HepG2 (cell line): Measurements from ENCODE around the gene CALY. TPM values are rescaled to one million over a fixed set of nuclear protein-coding genes. Genes with fewer than 3 reads are reported as not detected.

Source experiments
- CEBPG ChIP-seq: IDR thresholded peaks from 2 replicates; pipeline ENCODE4 v1.6.1; 2016
- DBP ChIP-seq: sonication (generic); formaldehyde crosslinking; IDR thresholded peaks from 2 replicates; pipeline ENCODE4 v1.4.0; 2020; ENCODE audit warnings: missing genetic modification reagents; ENCODE audit errors: not compliant biosample characterization
- HMGXB3 ChIP-seq: sonication (generic); formaldehyde crosslinking; IDR thresholded peaks from 2 replicates; pipeline ENCODE4 v1.4.0; 2020; ENCODE audit warnings: missing genetic modification reagents, borderline replicate concordance
- IKZF5 ChIP-seq: IDR thresholded peaks from 2 replicates; pipeline ENCODE4 v1.6.1; 2018; ENCODE audit warnings: missing genetic modification reagents, mild to moderate bottlenecking, missing compliant biosample characterization
- KAT2B ChIP-seq: fragments of 150-350 bp; IDR thresholded peaks from 2 replicates; pipeline ENCODE4 v1.6.1; 2014; ENCODE audit warnings: low read depth, low read length, borderline replicate concordance
- KAT7 ChIP-seq: IDR thresholded peaks from 2 replicates; pipeline ENCODE4 v1.6.1; 2018; ENCODE audit warnings: borderline replicate concordance, missing compliant biosample characterization
- KLF16 ChIP-seq, 2 experiments: sonication (generic) in 1 of 2; formaldehyde crosslinking in 1 of 2; IDR thresholded peaks; 2 replicates each; pipeline versions ENCODE4 v1.6.1 to v1.8.0; 2016 to 2023; ENCODE audit warnings: missing genetic modification reagents in 2 of 2, missing compliant biosample characterization in 1 of 2
- MTERF4 ChIP-seq: sonication (generic); formaldehyde crosslinking; IDR thresholded peaks from 2 replicates; pipeline ENCODE4 v1.8.0; 2023; ENCODE audit warnings: mild to moderate bottlenecking, missing genetic modification reagents
- NR3C1 ChIP-seq: sonication (generic); formaldehyde crosslinking; IDR thresholded peaks from 2 replicates; pipeline ENCODE4 v1.4.0; 2020; ENCODE audit warnings: missing genetic modification reagents
- REST ChIP-seq, 2 experiments: IDR thresholded peaks; 2 replicates each; pipeline ENCODE4 v1.6.1; 2011 to 2012; ENCODE audit warnings: low read length in 2 of 2, borderline replicate concordance in 1 of 2, low read depth in 1 of 2, mild to moderate bottlenecking in 1 of 2, moderate library complexity in 1 of 2
- RFXANK ChIP-seq: IDR thresholded peaks from 2 replicates; pipeline ENCODE4 v1.6.1; 2016
- SP2 ChIP-seq: sonication (generic); formaldehyde crosslinking; IDR thresholded peaks from 2 replicates; pipeline ENCODE4 v1.5.1; 2020; ENCODE audit warnings: mild to moderate bottlenecking, missing genetic modification reagents
- STAT5B ChIP-seq: sonication (generic); formaldehyde crosslinking; IDR thresholded peaks from 2 replicates; pipeline ENCODE4 v1.4.0; 2020; ENCODE audit warnings: missing genetic modification reagents
- ZBTB3 ChIP-seq: sonication (generic); formaldehyde crosslinking; IDR thresholded peaks from 2 replicates; pipeline ENCODE4 v1.4.0; 2020; ENCODE audit warnings: low read depth, mild to moderate bottlenecking, moderate library complexity, missing genetic modification reagents, borderline replicate concordance
- ZFX ChIP-seq: sonication (generic); formaldehyde crosslinking; IDR thresholded peaks from 2 replicates; pipeline ENCODE4 v1.4.0; 2020; ENCODE audit warnings: mild to moderate bottlenecking, low read depth, missing genetic modification reagents, moderate library complexity
- ZNF335 ChIP-seq: sonication (generic); formaldehyde crosslinking; IDR thresholded peaks from 2 replicates; pipeline ENCODE4 v1.4.0; 2020; ENCODE audit warnings: missing genetic modification reagents
- polyA plus RNA-seq, 8 experiments: library from polyadenylated mRNA; depleted of rRNA in 3 of 8; stranded (reverse) in 7 of 8; unstranded in 1 of 8; fragments of >200 nt; fragmentation: Illumina TruSeq in 4 of 8; extraction: Trizol in 4 of 8; gene quantifications; 2 replicates each; pipeline versions ENCODE4 v1.2.1 to v1.2.3, GENCODE V29; 2011 to 2016; ENCODE audit warnings: low read depth in 4 of 8, missing spikeins in 1 of 8, mixed read lengths in 1 of 8; ENCODE audit not compliant: insufficient read depth in 1 of 8
- total RNA-seq, 5 experiments: library from RNA; depleted of rRNA; stranded (reverse); fragments of >200 nt; fragmentation: Illumina TruSeq; extraction: Trizol; gene quantifications; 2 replicates each; pipeline ENCODE4 v1.2.3, GENCODE V29; 2016; ENCODE audit warnings: low read depth in 1 of 5

The CALY gene
- total and polyA plus RNA-seq, 2 of the 13 experiments (the other 11 are each of a cell fraction or from before 2014, with no cell fraction given): 0.08 TPM; not detected in 1

GRCh38 chr10:133378251-133379096 is 41.8 kb upstream of the CALY start (continued):
- TF ChIP-seq KAT2B (no peak), IKZF5 (CRISPR knock-in tag) (0 out of 2 replicates have a peak, but pooled peaks have one; percentile 26), DBP (no peak), SP2 (CRISPR knock-in tag) (no peak), ZNF335 (CRISPR knock-in tag) (no peak), MTERF4 (peak; percentile 41; the same call in 1 of the 2 replicates), REST (IDR thresholded peaks at IDR 0.05; ENCODE audit: borderline replicate concordance in 1 of 2, low read depth in 1 of 2, low read length in 2 of 2) (no peak; a peak in 1 of 4 replicates), HMGXB3 (CRISPR knock-in tag) (no peak), RFXANK (no peak), CEBPG (CRISPR knock-in tag) (no peak), STAT5B (CRISPR knock-in tag) (no peak), NR3C1 (CRISPR knock-in tag) (no peak), KAT7 (CRISPR knock-in tag) (peak; percentile 72; the same call in 1 of the 2 replicates), ZBTB3 (CRISPR knock-in tag) (no peak; the same call in 1 of the 2 replicates), ZFX (peak; percentile 67), KLF16 (CRISPR knock-in tag; IDR thresholded peaks at IDR 0.05) (peak in 1 of 2 experiments; percentile 49; a peak in 1 of 4 replicates)
